ENCODE results near the gene RFLNA. TPM values are rescaled to one million over a fixed set of nuclear protein-coding genes. Genes with fewer than 3 reads are reported as not detected.
A peak's percentile ranks its signal among the peaks of the same experiment; 100 is the strongest.

RFLNA gene
- total and polyA plus RNA-seq, 2 donors (not counting 1 experiment from before 2014, with no cell fraction given): 0.03 TPM; not detected in 1

GRCh38 chr12:124284368-124284767 is 10.5 kb upstream of the RFLNA start:
- no peak for DNase-seq (ENCODE audit: low read depth in 2 of 2)
- no peaks in the 10 kb centered on the region for H3K9me3 ChIP-seq (ENCODE audit: control insufficient read depth, insufficient read depth, low read depth, low read length)

GRCh38 chr12:124286414-124286813 is 8.5 kb upstream of the RFLNA start:
- DNase-seq (ENCODE audit: low read depth in 2 of 2): peak in 1 of 2 donors; percentile 78
- Histone ChIP-seq H3K4me2 (ENCODE audit: extremely low read depth, insufficient read depth, low read length) (no peak overlapping the region), H3K4me1 (ENCODE audit: control insufficient read depth, extremely low read depth, insufficient read depth, low read length) (peaks cover 11% of the 10 kb centered on the region), H3K27me3 (ENCODE audit: control insufficient read depth, insufficient read depth, low read length) (peaks cover 13% of the 10 kb centered on the region), H3K36me3 (ENCODE audit: control insufficient read depth, insufficient read depth, low read length) (no peaks in the 10 kb centered on the region), H3K27ac (ENCODE audit: insufficient read depth, low read length) (no peak overlapping the region), H3K79me2 (ENCODE audit: control insufficient read depth, insufficient read depth, low read length) (no peaks in the 10 kb centered on the region), H3K9me3 (ENCODE audit: control insufficient read depth, insufficient read depth, low read depth, low read length) (no peaks in the 10 kb centered on the region), H4K20me1 (ENCODE audit: control insufficient read depth, extremely low read depth, insufficient read depth, low read length) (no peaks in the 10 kb centered on the region), H2AFZ (ENCODE audit: low read length) (no peak overlapping the region), H3K9ac (ENCODE audit: insufficient read depth, low read length) (no peak overlapping the region), H3K4me3 (replicated peaks in 1 of 4; ENCODE audit: control extremely low read depth in 1 of 4, insufficient read depth in 1 of 4, low read depth in 3 of 4, low read length in 4 of 4) (no peak overlapping the region)
- TF ChIP-seq CTCF (conservative IDR thresholded peaks at IDR 0.05 in 1 of 2, IDR thresholded peaks at IDR 0.05 in 1 of 2; ENCODE audit: low read depth in 1 of 2, low read length in 2 of 2) (no peak), EZH2 (IDR thresholded peaks at IDR 0.05; ENCODE audit: low read length, missing control alignments) (no peak)

More at GRCh38 chr12:124284368-124284767, 10.5 kb upstream of the RFLNA start:
- Histone ChIP-seq H3K79me2 (ENCODE audit: control insufficient read depth, insufficient read depth, low read length) (no peaks in the 10 kb centered on the region), H4K20me1 (ENCODE audit: control insufficient read depth, extremely low read depth, insufficient read depth, low read length) (no peaks in the 10 kb centered on the region), H3K27ac (ENCODE audit: insufficient read depth, low read length) (no peak overlapping the region), H3K36me3 (ENCODE audit: control insufficient read depth, insufficient read depth, low read length) (no peaks in the 10 kb centered on the region), H2AFZ (ENCODE audit: low read length) (no peak overlapping the region), H3K27me3 (ENCODE audit: control insufficient read depth, insufficient read depth, low read length) (peaks cover 13% of the 10 kb centered on the region), H3K9ac (ENCODE audit: insufficient read depth, low read length) (no peak overlapping the region), H3K4me2 (ENCODE audit: extremely low read depth, insufficient read depth, low read length) (no peak overlapping the region), H3K4me1 (ENCODE audit: control insufficient read depth, extremely low read depth, insufficient read depth, low read length) (peaks cover 6% of the 10 kb centered on the region), H3K4me3 (replicated peaks in 1 of 4; ENCODE audit: control extremely low read depth in 1 of 4, insufficient read depth in 1 of 4, low read depth in 3 of 4, low read length in 4 of 4) (no peak overlapping the region)
- TF ChIP-seq CTCF (conservative IDR thresholded peaks at IDR 0.05 in 1 of 2, IDR thresholded peaks at IDR 0.05 in 1 of 2; ENCODE audit: low read depth in 1 of 2, low read length in 2 of 2): no peak
- no peak for TF ChIP-seq EZH2 (IDR thresholded peaks at IDR 0.05; ENCODE audit: low read length, missing control alignments)

- Histone ChIP-seq H3K27ac (ENCODE audit: insufficient read depth, low read length) (no peak overlapping the region), H3K9me3 (ENCODE audit: control insufficient read depth, insufficient read depth, low read depth, low read length) (no peaks in the 10 kb centered on the region), H4K20me1 (ENCODE audit: control insufficient read depth, extremely low read depth, insufficient read depth, low read length) (no peaks in the 10 kb centered on the region), H2AFZ (ENCODE audit: low read length) (no peak overlapping the region), H3K9ac (ENCODE audit: insufficient read depth, low read length) (no peak overlapping the region), H3K79me2 (ENCODE audit: control insufficient read depth, insufficient read depth, low read length) (no peaks in the 10 kb centered on the region), H3K4me3 (replicated peaks in 1 of 4; ENCODE audit: control extremely low read depth in 1 of 4, insufficient read depth in 1 of 4, low read depth in 3 of 4, low read length in 4 of 4) (no peak overlapping the region), H3K4me2 (ENCODE audit: extremely low read depth, insufficient read depth, low read length) (no peak overlapping the region), H3K4me1 (ENCODE audit: control insufficient read depth, extremely low read depth, insufficient read depth, low read length) (peaks cover 11% of the 10 kb centered on the region), H3K36me3 (ENCODE audit: control insufficient read depth, insufficient read depth, low read length) (no peaks in the 10 kb centered on the region), H3K27me3 (ENCODE audit: control insufficient read depth, insufficient read depth, low read length) (peaks cover 13% of the 10 kb centered on the region)
- no peak for DNase-seq (ENCODE audit: low read depth in 2 of 2)
- no peak for TF ChIP-seq CTCF (conservative IDR thresholded peaks at IDR 0.05 in 1 of 2, IDR thresholded peaks at IDR 0.05 in 1 of 2; ENCODE audit: low read depth in 1 of 2, low read length in 2 of 2)
- TF ChIP-seq EZH2 (IDR thresholded peaks at IDR 0.05; ENCODE audit: low read length, missing control alignments): no peak
These were observed 7.9 kb upstream of the RFLNA start for GRCh38 chr12:124286971-124287370.
